Measurements from ENCODE around the gene NDC80. TPM values are rescaled to one million over a fixed set of nuclear protein-coding genes. Genes with fewer than 3 reads are reported as not detected.
"Not testable (repeated sequence)": the region's sequence is repeated elsewhere in the genome, so short reads cannot be mapped to it uniquely, and the experiment has no call there.

NDC80 gene
- total RNA-seq, 1 donor: 8.6 TPM

- peaks cover 44% of the 10 kb centered on the region for H3K4me1 ChIP-seq (ENCODE audit: insufficient read depth, low read length)
- H3K9me3 ChIP-seq (ENCODE audit: low read depth, low read length): no peaks in the 10 kb centered on the region
- peak overlapping the region; percentile 99 for H3K4me3 ChIP-seq (ENCODE audit: low read length)
- no peaks in the 10 kb centered on the region for H3K27me3 ChIP-seq (ENCODE audit: insufficient read depth, low read length)
These were observed 86.6 kb downstream of the NDC80 start for GRCh38 chr18:2657788-2658458.

DNA sequence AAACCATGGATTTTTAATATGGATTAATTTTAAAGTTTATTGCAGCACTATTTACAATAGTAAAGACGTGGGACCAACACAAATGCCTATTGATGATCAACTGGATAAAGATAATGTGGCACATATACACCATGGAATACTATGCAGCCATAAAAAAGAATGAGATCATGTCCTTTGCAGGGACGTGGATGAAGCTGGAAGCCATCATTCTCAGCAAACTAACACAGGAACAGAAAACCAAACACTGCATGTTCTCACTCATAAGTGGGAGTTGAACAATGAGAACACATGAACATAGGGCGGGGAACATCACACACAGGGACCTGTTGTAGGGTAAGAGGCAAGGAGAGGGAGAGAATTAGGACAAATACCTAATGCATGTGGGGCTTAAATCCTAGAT lies 89.5 kb downstream of the NDC80 start:
- H3K9me3 ChIP-seq (ENCODE audit: low read depth, low read length); H3K27me3 ChIP-seq (ENCODE audit: insufficient read depth, low read length); H3K4me3 ChIP-seq (ENCODE audit: low read length): not testable (repeated sequence)
- peaks cover 31% of the 10 kb centered on the region for H3K4me1 ChIP-seq (ENCODE audit: insufficient read depth, low read length)

DNA sequence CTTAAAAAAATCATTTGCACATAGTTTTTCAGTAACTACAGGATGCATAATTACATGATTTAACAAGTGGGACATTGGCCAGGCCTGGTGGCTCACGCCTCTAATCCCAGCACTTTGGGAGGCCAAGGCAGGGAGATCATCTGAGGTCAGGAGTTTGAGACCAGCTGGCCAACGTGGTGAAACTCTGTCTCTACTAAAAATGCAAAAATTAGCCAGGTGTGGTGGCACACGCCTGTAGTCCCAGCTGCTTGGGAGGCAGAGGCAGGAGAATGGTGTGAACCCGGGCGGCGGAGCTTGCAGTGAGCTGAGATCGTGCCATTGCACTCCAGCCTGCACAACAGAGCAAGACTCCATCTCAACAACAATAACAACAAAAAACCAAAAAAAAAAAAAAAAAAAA lies 90.9 kb downstream of the NDC80 start:
- not testable (repeated sequence) for H3K4me3 ChIP-seq (ENCODE audit: low read length); H3K27me3 ChIP-seq (ENCODE audit: insufficient read depth, low read length); H3K9me3 ChIP-seq (ENCODE audit: low read depth, low read length)
- peaks cover 31% of the 10 kb centered on the region for H3K4me1 ChIP-seq (ENCODE audit: insufficient read depth, low read length)

- Histone ChIP-seq H3K27me3 (ENCODE audit: insufficient read depth, low read length) (no peaks in the 10 kb centered on the region), H3K4me1 (ENCODE audit: insufficient read depth, low read length) (peaks cover 28% of the 10 kb centered on the region), H3K9me3 (ENCODE audit: low read depth, low read length) (no peaks in the 10 kb centered on the region), H3K4me3 (ENCODE audit: low read length) (no peak overlapping the region)
These were observed 91.6 kb downstream of the NDC80 start for GRCh38 chr18:2662990-2663389.

Other genes starting within 250 kb of the NDC80 start
- gene METTL4, start 52 bp upstream of the NDC80 start, total RNA-seq: 9.7 TPM
- gene SMCHD1, start 84.2 kb downstream of the NDC80 start, total RNA-seq: 957 TPM